GM19328 (cell line): ENCODE results near the gene UTP15.
A peak's percentile ranks its signal among the peaks of the same experiment; 100 is the strongest.

Experiments used
- ATAC-seq: cut with Tn5 transposase; IDR thresholded peaks from one replicate; pipeline ENCODE4 v1.9.1; 2021; ENCODE audit warnings: mild to moderate bottlenecking, moderate library complexity; ENCODE audit not compliant: unreplicated experiment

The UTP15 gene

DNA sequence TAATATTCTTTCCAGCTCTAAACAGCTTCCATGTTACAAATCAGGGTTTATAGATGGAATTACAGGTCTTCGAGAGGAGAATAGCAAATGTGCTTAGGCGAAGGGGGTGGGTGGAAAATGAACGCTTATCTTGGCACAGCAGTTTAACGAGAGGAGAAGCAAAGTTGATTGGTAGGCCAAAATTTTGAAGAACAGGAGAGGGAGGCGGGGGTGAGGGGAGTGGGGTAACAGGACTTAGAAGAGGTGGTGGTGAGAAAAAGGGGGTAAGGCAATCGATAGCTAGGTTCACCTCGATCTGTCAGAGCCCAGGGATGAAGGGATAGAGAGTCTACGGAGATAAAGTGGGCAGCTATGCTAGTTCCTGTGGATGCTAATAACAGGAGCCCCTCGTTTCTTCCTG is 868 bp upstream of the UTP15 start:
- ATAC-seq, result peak; percentile 5

DNA sequence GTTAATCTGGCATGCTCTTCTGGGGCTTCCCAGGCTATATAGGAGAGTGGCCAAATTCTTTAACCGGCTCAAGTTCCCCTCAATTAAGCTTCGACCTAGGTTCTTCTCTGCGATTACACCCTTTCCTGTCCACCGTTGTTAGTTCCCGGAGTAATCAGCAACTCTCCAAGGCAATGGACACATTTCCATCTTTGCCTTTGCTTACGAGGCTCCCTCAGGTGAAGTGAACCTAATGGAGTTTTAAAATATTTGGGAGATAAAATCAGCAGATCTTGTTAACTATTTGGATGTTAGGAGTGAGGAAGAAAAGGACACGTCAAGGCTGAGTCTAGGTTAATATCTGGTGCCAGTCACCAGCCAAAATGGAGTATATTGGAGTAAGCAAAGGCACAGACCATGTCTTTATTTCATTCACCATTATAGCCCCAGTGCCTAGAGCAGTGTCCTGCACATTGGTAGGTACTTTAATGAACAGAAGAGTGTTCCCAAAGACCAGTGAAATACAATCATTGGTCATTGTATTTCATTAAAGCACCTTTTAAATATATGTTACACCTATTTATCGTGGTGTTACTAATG is 515 bp downstream of the UTP15 start:
- ATAC-seq, result no peak

- ATAC-seq, result no peak
Measured at GRCh38 chr5:73582285-73583145, 17.0 kb downstream of the UTP15 start.

DNA sequence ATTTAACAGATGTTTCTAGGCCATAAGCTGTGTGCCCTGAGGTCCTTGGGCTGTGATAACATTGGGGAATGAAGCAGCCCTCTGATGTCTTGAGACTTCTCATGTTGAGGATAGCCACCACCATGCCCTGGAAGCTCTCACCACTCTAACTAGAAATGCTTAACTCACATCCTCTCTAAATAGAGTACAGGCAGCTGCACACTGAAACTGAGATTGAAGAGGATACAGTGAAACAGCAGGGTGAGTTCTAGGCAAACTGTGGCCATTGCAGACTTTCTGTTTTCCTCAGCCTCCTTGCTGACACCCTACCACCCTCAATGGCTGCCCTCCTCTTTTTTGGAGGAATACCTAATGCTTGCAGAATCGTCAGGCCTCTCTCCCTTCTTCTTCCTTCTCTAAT is 22.4 kb downstream of the UTP15 start:
- no peak for ATAC-seq

DNA sequence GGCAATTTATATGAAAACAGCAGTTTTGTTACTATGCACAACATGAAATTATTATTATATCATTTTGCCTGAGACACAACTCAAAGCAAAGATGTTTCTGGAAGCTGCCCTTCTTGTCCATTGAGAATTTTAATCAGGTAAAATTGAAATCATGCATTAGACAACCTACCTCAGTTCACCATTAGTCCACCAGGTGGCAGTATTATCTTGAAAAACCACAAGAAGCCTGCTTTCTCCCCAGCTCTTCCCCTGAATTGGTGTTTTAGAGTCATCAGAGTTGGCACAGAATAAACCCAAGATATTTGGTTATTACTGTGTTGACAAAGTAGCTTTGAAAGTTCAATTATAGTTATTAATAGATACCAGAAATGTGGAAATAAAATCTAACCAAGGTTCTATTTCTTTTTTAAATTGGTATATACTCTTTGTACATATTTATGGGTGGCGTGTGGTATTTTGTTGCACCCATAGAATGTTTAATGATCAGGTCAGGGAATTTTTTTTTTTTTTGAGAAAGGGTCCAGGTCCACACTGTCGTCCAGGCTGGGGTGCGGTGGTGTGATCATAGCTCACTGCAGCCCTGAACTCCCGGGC is 25.7 kb downstream of the UTP15 start:
- no peak for ATAC-seq

- ATAC-seq, result no peak
Measured at GRCh38 chr5:73591698-73592501, 26.4 kb downstream of the UTP15 start.

DNA sequence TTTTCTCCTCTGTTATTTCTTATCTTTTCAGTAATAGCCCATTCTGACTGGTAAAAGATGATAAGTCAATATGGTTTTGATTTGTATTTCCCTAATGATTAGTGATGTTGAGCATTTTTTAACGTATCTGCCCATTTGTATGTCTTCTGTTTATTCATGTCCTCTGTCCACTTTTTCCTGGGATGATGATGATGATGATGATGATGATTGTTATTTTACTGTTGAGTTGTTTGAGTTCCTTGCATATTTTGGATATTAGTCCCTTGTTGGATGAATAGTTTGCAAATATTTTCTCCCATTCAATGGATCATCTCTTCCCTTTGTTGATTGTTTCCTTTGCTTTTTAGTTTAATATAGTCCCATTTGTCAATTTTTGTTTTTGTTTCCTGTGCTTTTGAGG is 27.0 kb downstream of the UTP15 start:
- ATAC-seq, result no peak

DNA sequence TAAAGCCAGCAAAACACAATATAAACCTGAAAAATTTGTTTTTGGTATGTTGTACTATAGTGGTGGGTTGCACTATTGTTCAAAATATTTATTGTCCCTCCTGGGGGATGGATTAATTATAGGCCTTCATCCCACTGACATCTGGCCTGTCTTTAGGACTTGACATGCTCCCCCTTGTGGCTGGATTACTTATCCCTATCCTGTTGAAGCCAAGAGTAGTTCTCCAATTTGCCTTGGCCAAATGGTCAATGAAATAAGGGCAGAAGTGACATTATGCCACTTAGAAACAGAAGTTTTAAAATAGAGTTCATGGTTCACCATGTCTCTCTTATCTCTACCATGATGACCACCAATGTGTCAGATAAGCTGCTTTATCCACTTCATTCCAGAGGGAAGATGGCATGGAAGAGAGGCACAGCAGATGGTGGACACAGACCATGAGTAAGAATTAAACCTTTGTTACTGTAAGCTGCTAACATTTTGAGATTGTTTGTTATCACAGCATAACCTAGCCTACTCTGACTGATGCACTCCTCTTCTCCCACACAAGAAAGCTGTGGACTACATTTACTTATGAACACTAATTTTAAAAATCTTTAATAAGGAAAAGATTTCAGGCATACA is 31.3 kb downstream of the UTP15 start:
- no peak for ATAC-seq

GRCh38 chr5:73599380-73599779 is 33.8 kb downstream of the UTP15 start:
- ATAC-seq, result no peak

GRCh38 chr5:73603998-73604397 is 38.5 kb downstream of the UTP15 start:
- ATAC-seq, result no peak

DNA sequence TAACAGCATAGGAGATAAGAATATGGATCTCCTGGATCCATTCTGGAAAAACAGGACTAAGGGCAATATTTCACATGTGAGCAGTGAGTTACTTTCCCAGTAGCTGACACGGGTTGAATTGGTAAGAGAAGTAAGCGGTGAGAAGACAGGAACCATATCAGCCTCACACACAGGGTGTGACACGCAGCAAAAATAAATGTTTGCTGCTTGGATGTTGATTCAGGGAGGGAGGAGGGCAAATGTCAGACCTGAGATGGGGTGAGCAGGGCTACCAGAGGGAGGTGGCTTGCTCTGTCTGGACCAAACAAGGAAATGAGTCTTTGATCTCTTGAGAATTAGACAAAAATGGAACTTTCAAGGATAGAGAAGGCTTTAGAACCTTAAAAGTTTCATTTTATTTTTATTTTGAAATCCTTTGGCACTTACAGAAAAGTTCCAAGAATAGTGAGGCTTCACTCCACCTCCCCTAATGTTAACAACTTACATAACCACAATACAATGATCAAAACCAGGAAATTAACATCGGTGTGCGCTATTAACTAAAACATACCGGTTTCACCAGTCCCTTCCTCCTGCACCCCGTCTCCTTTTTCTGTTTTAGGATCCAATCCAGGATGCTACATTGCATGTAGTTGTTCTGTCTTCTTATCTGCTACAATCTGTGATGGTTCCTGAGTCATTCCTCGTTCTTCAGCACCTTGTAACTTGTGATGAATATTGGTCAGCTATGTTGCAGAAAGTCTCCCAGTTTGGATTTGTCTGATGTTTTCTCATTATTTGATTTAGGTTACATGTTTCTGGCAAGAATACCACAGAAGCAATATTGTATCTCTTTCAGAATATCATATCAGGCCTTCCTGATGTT is 39.9 kb downstream of the UTP15 start:
- ATAC-seq, result no peak

DNA sequence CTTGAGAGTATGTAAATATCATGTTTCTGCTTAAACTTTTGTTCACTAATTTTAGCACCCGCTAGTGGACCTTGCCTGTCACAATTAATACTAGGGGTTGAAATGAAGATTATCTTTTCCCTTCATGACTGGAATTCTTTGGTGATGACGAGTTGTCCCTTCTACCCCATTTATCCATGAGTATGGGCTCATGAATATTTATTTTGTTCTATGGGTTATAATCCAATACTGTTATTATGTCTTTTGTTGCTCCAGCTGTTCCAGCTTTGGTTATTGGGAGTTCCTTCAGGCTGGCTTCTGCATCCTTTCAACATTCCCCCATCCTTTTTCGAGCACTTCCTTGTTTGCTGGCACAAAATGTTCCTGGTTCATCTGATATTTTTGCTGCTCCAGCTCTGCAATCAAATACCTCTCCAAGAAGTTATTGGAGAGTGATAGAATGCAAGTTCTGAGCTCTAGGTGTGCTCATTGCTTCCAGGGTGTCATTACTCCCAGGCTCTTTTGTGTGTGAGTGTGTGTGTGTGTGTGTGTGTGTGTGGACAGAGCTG is 40.7 kb downstream of the UTP15 start:
- ATAC-seq, result no peak

- ATAC-seq, result no peak
Measured at GRCh38 chr5:73607228-73607627, 41.7 kb downstream of the UTP15 start.

GRCh38 chr5:73612799-73613198 is 47.3 kb downstream of the UTP15 start:
- ATAC-seq, result no peak

- no peak for ATAC-seq
Measured at GRCh38 chr5:73615085-73615484, 49.5 kb downstream of the UTP15 start.

DNA sequence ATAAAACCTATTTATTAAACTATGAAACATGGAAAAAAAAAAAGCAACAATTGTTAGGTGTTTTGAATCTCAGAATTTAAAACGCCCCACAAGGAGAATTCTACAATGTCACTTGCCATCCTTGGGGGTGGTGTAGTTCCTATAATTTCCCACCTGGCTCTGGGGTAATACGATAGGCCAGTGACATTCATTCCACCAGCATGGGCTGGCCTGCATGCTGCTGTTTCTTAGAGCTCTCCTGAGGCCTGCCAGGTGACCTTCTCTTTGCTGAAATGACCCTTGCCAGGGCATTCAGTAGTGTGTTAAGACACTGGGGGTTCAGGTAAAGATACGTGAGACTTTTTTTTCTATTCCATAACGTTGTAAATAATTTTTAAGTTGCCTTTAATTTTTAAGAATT is 50.4 kb downstream of the UTP15 start:
- ATAC-seq, result no peak

DNA sequence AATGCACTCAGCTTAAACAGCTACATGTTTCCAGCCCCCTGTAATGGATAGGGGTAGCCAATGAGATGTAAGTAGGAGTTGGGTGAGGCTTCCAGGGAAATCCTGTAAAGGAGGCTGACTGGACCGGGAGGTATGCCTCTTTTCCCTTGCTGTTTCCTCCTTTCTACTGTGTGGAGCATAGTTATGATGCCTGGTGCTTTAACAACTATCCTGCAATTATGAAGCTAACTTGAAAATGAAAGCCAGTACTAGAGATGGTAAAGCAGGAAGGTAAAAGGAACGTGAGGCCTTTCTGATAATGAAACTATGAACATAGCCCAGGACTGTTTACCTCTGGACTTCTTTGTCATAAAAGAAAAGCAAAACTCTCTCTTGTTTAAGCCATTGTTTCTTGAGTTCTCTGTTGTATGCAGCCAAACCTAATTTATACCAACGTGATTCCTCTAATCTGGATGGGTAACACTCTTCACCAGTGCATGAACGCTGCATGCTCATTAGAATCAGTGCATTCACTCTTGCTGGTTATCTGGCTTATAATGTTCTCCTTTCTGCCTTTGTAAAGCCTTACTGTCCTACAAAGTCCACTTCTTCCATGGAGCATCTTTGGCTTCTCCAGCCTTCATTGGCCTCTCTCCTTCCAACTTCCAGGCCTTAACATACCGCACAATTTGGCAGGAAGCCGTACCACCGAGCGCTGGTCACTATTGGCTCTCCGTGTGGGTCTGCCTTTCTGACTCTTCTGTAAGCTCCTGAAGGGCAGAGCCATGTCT is 52.2 kb downstream of the UTP15 start:
- no peak for ATAC-seq

DNA sequence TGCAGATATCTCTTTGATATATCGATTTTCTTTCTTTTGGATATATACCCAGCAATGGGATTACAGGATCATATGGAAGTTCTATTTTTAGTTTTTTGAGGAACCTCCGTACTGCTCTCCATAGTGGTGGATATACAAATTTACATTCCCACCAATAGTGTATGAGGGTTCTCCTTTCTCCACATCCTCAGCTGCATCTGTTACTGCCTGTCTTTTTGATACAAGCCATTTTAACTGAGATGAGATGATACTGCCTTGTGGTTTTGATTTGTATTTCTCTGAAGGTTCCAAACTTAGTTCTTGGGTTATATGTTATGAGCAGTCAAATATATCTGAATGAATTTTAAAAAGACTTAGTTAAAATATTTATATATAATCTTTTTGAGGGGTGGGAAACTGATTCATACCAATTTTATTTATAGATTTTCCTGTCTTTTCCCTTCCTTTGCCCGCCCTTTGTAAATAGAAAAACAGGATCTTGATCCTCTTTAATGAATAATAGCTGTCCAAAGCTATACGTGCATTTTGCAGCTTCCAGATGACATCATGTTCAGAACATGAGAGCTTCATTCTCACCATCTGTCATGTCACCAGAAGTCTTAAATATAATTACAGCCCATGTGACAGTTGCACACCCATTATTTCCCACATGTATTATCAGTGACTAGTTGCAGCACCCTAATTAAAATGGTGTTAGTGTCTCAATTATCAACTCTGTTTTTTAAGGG is 54.2 kb downstream of the UTP15 start:
- ATAC-seq, result no peak
